GM04503 (cell line): ENCODE measurements around the gene CAMKMT.
"Not testable (repeated sequence)": the region's sequence is repeated elsewhere in the genome, so short reads cannot be mapped to it uniquely, and the experiment has no call there.

Experiments used
- DNase-seq: peaks from one replicate; pipeline ENCODE4 v3.0.0-alpha.2; 2012; ENCODE audit warnings: low read depth

Gene CAMKMT

DNA sequence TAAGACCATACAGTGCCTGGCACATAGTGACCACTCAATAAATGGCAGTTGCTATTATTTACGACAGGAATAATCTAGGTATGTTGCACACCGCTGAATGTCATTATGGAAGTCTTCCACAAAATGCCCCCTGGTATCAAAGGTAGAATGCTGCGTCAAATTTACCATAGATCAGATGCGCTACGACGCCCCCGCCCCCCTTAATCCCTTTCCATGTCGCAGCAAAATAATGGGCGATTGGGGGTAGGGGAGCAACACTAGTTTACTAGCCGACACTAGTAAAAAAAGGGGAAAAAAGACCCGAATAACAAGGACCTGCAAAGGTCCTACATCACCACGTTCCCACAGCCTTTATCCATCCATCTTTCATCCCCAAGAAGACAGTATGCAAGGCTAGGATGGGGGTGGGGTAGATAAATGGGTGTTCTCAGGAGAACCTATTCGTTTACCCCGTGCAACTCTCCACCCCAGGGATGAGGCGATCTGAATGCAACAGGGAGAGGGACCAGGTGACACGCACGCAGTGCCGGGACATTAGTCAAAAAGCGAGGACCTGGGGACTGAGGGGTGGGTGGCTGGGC is 908 bp upstream of the CAMKMT start:
- no peak for DNase-seq

DNA sequence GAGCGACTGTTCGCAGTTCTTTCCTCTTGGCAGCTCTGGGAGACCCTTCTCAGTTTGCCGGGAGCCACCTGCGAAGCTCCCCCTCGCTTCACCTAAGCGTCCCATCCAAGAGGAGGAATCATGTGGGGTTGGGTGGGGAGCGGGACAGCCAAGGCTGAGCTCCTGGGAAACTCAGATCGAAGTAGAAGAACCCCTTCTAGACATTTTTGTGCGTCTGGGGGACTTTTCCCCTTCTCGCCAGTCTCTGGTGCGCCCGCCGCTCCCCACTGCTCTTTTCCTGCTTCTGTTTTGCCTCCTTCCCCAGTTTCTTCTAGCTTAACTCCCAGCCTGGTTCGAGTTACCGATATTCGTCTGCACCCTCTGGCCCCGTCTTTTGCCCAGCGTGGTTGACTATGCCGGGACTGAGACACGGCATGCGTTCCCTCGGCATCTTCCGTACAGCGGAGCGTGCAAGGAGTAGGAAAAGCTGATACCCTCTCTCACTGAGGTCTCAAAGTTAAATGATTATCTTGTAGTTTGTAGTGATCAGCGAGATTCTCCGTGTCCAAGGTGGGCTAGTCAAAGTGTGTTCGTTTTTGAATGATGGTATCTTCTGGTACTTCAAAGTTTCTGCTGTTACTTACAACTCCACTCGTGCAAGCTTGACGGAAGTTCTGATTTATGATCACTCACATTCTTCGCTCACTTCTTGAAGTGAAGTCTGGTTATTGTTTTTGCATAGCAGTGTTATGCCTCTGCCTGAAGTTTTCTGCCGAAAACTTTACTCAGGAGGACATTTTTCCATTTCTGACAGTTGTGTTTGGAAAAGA is 664 bp downstream of the CAMKMT start:
- DNase-seq = no peak

DNA sequence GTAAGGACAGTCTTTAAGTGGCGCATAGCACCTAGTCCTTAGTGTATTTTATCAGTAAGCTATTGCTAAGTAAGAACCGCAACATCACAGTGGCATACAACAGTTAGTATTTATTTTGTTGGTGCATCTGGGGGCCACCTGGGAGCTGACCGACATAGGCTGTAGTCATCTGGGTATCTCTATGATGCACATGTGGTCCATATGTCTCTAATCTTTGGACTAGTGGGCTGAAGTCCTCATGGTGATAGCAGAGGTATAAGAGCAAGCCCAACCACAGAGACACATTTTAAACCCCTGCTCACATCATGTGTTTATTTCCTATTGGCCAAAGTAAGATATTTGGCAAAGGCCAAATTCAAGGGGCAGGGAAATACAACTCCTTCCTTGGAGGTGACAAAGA is 2.9 kb downstream of the CAMKMT start:
- no peak for DNase-seq

DNA sequence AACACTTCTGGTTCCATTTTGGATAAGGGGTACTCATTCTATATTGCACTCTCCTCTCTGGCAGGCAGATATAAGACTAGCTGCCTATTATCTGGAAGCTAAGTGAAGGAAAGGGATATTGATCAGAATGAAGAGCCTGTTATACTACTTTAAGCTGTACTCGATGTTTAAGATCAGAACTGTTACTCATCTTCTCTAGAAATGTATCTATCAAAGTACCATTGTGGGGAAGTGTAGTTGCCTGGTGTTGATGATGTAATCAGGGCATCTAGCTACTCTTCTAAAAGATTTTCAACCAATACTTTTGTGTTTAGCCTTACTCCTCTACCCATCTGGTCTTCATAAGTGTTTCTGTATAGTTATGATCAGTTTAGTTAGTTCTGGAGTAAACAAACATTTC is 5.8 kb downstream of the CAMKMT start:
- DNase-seq = no peak

DNA sequence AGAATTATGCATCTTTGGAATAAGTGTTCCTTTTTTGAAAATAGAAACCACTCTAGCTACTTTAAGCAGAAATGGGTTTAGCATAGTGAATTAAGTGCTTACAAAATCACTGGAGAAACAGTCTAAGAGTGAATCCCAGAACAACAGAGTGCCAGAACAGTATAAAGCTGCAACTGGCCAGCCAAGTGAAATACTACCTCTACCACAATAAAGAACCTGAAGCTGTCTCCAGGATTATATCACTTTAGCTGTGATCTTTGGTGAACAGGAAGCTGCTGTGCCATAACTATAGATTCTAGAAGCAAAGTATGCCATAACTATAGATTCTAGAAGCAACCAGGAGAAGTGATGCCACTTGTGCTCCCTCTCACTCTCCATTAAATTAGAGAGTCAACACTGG is 7.6 kb downstream of the CAMKMT start:
- no peak for DNase-seq

DNA sequence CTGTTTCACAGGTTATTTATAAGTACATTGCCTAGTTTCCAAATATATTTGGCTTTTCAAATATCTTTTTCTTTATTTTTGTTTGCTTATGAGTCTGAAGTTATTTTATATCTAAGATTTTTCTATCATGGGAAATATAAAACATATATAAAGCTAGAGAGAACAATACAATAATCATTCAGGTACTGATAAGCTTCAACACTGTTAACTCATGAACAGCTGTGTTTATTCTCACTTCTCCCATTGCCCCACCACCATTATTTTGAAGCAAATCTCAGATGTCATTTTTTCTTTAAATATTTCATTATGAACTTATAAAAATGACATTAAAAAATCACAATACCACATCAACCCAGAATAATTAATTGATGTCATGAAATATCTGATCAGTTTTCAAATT is 9.7 kb downstream of the CAMKMT start:
- no peak for DNase-seq

DNA sequence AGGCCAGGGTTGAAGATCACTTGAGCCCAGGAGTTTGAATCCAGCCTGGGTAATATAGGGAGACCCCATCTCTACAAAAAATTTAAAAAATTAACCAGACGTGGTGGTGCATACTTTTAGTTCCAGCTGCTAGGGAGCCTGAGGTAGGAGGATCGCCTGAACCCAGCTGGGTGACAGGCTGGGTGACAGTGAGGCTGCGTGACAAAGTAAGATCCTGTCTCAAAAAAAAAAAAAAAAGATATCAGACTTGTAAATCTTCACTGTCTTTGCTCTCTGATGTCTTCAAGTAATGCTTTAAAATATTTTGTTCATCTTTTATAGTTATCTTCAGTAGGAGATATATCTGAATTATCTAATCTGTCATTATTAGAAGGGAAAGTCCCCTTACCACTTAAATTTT is 10.5 kb downstream of the CAMKMT start:
- DNase-seq = no peak

DNA sequence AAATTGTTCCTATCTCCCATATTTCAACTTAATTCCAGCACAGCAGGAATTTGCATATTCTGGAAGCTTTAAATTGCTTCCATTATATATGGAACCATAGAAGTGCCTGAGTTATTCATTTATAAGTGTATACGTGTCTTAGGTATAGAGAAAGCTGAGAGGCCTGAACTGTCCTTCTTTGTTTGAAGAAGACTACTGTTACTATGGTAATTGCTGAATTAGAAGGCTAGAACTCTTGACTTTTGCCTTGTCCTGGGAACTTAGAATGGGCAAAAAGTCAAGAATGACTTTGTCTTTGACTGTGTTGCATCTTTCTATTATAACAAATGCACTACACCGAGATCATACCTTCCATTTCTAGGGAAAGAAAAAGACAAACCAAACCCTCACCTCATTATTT is 15.7 kb downstream of the CAMKMT start:
- DNase-seq = no peak

DNA sequence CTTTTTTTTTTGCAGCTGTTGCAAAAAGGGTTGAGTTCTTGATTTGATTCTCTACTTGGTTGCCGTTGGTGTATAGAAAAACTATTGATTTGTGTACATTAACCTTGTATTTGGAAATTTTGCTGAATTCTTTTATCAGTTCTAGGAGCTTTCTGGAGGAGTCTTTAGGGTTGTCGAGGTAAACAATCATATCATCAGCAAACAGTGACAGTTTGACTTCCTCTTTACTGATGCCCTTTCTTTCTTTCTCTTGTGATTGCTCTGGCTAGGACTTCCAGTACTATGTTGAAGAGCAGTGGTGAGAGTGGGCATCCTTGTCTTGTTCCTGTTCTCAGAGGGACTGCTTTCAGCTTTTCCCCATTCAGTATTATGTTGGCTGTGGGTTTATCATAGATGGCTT is 23.5 kb downstream of the CAMKMT start:
- DNase-seq = not testable (repeated sequence)

DNA sequence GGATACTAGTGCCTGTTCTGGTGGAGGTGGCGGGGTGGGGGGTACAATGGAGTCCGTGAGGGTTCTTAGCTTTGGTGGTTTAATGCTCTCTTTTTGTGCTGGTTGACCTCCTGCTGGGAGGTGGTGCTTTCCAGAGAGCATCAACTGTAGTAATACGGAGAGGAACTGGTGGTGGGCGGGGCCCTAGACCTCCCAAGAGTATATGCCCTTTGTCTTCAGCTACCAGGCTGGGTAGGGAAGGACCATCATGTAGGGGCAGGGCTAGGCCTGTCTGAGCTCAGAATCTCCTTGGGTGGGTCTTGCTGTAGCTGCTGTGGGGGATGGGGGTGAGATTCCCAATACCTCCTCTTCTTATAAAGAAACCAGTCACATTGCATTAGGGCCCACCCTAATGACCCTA is 27.1 kb downstream of the CAMKMT start:
- DNase-seq = no peak

DNA sequence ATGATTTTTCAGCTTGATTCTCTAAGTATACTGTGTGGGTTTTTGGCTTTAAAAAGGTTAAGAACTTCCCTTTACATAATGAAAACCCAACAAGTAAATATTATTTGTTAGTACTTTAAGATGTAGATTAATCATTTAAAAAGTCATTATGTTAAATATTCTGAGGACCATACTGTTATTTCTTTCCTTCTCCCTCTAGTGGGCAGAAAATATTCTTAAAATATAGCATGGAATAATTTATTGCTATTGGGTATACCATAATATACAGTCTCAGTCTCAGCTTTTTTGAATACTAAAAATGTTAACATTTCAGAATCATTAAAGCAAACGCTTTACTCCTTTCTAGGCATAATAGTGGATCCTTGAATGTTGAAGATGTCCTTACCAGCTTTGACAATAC is 28.1 kb downstream of the CAMKMT start:
- no peak for DNase-seq

DNA sequence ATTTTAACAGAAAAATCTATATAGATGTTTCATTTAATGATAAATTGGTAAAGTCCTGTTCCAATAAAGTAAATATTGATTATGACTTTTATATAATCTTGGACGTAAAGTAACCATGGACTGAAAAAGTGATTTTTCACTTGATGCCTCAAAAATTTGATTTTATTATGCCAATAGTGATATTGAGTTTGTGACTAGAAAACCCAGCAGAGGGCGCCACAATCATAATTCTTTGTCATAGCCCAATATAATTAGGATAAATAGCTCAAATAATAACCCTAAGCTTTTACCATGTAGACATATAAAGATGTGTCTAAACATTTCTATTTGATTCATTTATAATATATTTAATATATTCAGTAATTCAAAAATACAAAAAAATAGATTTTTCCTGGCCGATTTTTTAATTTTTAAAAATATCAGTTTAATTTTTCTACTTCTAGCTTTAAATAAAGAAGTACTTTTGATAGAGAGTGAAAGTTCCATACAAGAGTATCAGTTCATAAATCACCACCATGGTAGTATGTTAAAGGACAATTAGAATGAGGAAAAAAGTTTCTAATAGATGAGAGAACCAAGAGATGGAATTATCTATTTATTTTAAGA is 30.7 kb downstream of the CAMKMT start:
- DNase-seq = no peak

DNA sequence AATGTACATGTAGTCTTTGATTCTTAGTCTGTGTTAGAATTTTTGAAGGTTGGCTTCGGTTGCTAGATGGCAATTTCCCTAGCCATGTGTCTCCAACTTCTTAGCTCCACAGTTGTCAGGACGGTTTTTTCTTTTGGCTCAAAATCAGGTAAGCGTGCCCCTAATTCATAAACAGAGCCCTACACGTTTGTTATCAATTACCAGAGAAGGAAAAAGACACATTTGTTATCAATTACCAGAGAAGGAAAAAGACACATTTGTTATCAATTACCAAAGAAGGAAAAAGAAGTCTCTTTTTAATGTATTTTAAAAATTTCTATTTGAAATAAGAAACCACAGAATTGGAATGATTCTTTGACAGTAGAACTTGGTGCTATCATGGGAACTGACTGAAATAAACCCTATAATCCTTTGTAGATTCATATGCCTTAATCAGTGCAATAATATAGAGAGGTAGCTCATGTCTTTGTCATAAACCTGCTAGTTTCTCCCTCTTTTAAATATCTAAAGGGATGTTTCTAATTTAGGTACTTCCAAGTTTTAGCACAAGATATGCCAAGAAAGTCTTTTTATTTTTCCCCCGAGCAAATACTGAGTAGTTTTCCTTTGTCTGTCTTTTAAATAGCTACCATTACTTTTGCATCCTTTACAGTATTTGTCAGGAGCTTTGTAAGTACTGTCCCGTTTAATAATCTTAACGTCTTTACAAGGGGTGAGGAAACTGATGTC is 35.9 kb downstream of the CAMKMT start:
- DNase-seq = no peak

DNA sequence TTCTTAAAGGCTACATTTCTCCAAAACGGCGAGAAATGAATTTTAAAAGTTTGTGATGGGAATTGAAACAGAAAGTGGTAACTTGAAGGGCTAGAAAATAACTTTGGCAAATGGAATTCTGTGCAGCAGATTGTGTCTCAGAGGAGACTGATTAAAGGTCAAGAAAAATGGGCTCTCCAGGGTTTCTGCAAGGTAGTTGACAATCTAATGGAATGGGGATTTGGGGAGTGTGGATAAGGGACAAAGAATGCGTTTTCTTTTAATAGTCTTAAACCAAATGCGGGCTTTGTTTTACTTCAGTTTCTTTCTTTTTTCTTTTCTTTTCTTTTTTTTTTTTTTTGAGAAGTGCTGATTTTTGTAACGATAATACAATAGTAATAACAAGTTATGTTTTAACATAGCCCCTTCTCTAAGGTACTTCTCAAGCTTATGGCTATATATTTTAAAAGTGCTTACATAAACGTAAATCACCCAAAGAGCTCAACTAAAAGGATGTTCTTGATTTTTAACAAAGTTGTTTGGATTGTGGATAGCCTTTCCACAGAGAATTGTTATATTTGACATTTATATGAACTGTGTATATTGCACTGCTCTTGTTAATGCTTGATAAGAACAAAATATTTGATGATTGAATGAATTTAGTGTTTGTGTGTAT is 36.6 kb downstream of the CAMKMT start:
- no peak for DNase-seq

DNA sequence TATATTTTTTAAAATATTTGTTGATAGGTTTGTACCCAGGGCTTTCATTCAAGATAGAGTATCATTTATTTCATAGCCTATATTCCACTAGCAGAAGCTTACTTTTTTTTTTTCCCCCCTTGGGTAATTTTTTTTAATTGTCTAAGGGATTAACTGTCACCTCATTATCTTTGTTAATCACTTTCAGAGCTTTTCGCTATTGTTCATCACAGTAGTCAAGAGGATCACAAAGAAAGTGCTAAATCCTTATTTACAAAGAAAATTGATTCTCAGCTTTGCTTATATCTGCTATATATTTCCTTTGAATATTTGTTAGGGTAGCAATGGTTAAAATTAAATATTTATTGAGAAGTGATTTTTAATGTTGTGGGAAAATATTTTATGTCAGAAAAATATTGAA is 59.0 kb downstream of the CAMKMT start:
- DNase-seq = no peak

DNA sequence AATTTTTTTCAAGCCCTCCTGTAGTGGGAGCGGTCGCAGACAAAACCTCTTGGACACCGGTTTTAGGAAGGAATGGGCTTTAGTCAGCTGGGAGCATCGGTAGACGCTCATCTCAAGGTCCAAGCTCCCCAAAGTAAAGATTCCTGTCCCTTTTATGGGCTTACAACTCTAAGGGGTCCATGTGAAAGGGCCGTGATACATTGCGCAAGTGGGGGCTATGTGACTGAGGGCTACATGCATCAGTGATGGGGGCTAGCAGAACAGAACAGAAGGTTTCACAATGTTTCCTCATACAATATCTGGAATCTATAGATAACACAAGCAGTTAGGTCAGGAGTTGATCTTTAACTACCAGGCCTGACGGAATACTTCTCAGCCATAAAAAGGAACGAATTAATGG is 62.5 kb downstream of the CAMKMT start:
- no peak for DNase-seq

DNA sequence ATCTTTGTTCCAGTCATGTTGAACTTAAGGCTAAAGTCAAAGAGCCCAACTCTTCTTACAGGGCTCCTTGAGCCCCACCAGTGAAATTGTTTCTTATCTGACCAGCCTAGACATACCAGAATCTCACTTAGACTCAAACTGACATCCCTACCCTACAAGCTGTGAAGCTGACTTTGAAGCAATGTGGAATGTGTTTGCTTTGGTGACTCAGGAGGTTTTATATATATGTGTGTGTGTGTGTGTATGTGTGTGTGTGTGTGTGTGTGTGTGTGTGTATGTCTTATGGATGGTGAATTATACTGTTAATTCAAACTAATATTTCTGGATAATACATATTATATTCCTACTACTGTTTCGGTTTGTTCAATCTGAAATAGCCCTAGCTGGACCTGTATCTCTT is 67.3 kb downstream of the CAMKMT start:
- DNase-seq = no peak

DNA sequence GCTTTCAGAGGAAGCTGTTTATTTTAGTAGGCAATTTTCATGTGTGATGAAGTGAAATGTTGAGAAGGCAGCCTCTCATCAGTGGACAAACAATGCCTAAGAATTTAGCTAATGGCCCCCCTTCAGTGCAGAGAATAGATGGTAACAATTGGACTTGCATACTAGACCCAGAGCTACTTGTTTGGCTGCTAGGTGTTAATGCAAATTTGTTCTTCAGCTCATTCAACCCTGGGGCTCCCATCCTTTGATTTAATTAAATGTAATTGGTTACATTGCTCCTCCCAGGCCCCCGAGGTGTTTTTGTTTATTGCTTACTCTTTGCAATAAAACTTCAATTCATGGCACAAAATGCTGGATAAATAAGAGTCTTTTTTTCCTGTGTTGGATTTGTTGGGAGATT is 68.6 kb downstream of the CAMKMT start:
- no peak for DNase-seq

DNA sequence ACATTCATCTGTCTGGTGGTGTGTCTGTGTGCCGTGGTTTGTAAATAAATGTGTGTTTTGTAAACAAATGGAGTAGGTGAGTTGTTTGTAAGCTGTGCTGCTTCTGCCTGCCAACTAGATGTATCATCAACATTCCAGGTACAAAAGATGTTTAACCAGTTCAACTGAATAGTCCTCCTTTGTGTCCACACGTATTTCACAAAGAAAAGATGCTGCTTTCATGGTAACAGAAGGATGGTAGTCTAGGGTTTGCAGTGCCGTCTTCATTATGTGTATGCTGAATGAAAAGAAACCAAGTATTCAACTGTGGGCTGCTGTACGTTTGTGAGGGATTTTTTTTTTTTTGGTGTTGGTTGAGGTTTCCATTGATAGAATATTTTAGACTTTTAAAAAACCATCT is 72.1 kb downstream of the CAMKMT start:
- no peak for DNase-seq

DNA sequence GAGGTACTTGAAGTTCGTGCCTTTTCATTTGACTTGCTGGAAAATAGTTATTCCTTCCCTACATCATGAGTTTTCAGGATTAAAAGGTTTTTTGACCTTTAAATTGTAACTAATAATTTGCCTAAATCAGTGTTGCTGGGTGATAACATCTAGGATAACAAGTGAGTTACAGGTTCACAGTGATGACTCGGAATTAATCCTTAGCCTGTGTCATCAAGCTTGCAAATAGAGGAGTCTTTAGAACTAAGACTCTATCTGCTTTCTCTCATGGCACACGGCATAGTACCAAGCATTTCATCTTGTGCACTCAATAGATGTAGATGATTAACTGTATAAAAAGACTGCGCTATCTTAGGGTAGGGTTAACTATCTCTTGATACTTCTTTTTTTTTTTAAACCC is 79.5 kb downstream of the CAMKMT start:
- DNase-seq = no peak

DNA sequence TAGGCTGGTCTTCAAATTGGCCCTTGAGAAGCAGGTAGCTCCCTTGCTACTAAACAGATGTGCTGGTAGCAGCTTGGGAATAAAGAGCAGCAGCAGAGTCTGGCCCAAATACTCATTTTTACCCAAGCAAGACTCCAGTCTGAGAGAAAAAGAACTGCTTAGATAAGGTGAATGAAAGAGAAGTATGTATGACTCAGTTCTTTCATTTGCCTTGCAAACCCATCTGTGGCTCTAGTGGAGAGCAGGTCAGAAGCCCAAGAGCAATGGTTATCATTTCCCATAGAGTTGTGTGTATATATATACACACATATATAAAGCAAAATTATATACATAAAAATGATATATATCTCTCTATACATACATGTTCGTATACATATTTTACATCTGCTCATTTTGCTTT is 80.3 kb downstream of the CAMKMT start:
- no peak for DNase-seq

DNA sequence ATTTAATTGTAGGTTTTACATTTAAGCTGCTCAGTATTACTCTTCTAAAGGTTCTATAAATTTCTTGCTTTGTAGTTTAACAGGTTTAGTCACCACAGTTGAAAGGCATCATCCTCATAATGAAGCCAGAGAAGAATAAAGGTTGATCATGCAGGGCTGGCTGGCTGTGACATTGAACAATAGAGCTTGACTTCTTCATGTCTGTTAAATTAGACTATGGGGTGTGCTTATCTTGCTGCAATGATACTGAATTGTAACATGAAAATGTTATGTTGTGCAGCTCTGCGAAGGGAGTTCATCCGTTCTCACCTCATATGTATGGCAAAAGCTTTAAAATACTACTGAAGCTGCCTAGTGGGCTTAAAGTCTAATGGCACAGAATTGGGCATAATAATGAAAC is 81.8 kb downstream of the CAMKMT start:
- no peak for DNase-seq

DNA sequence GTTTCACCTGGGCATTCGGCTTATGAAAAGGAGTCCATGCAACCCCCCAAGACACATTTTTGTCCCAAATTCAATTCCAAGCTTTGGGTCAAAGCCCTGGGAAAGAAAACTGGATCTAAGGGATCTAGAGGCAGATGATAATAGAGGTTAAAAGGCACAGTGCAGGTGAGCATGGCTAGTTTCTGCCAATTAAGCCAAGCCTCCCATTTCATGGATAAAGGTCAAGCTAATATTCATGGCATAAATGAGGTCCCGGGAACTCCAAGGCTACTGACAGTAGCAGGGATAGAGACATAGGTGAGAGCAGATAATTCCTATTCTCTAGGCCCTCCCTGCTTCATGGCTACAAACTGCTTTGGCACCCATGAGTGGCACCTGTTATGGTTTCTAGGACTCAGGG is 83.1 kb downstream of the CAMKMT start:
- DNase-seq = no peak
